Breast epithelium (tissue), 4 donors: ENCODE data around the gene PPP1R3D. TPM values are rescaled to one million over a fixed set of nuclear protein-coding genes. Genes with fewer than 3 reads are reported as not detected.

ENCODE experiments used
- DNase-seq, 2 donors: peaks; one replicate each; pipeline ENCODE4 v3.0.0-alpha.2; 2019; ENCODE audit warnings: low spot score in 2 of 2
- H3K27ac ChIP-seq, 2 donors: fragments of 200-600 bp; sonication (generic) in 1 of 2; one replicate each; pipeline ENCODE4 v1.5.1; 2016 to 2019; ENCODE audit warnings: mild to moderate bottlenecking in 1 of 2
- H3K27me3 ChIP-seq, 2 donors: fragments of 200-600 bp; sonication (generic) in 1 of 2; one replicate each; pipeline versions ENCODE4 v1.5.1 to v1.6.0; 2017 to 2019; ENCODE audit warnings: control low read depth in 1 of 2, mild to moderate bottlenecking in 1 of 2
- H3K36me3 ChIP-seq: fragments of 200-600 bp; one replicate; pipeline ENCODE4 v1.5.1; 2019
- H3K4me1 ChIP-seq, 2 donors: fragments of 200-600 bp; sonication (generic); one replicate each; pipeline ENCODE4 v1.5.1; 2016 to 2019; ENCODE audit warnings: control low read depth in 1 of 2
- H3K4me3 ChIP-seq, 3 donors: fragments of 200-600 bp; sonication (generic); 1 replicate in 2 of 3; 2 replicates in 1 of 3; pipeline ENCODE4 v1.5.1; 2016 to 2019; ENCODE audit warnings: mild to moderate bottlenecking in 3 of 3, moderate library complexity in 2 of 3
- H3K9me3 ChIP-seq, 2 donors: fragments of 200-600 bp; sonication (generic) in 1 of 2; one replicate each; pipeline ENCODE4 v1.5.1; 2016 to 2019; ENCODE audit warnings: control low read depth in 1 of 2
- CTCF ChIP-seq, 3 donors: fragments of 450-650 bp; IDR thresholded peaks; one replicate each; pipeline ENCODE4 v1.5.1; 2016 to 2017; ENCODE audit warnings: antibody characterized with exemption in 3 of 3, mild to moderate bottlenecking in 3 of 3, moderate library complexity in 3 of 3
- POLR2A ChIP-seq: fragments of 450-650 bp; IDR thresholded peaks from one replicate; pipeline ENCODE4 v1.6.1; 2016; ENCODE audit warnings: antibody characterized with exemption, mild to moderate bottlenecking, moderate library complexity
- POLR2AphosphoS5 ChIP-seq, 3 donors: sonication (generic); formaldehyde crosslinking; IDR thresholded peaks; one replicate each; pipeline ENCODE4 v1.6.1; 2017; ENCODE audit warnings: antibody characterized with exemption in 3 of 3
- intact Hi-C: fragments of 100-400 bp; cut with DNase I; formaldehyde crosslinking; loops from one replicate; pipeline ENCODE4 v1.15.1; 2023; ENCODE audit warnings: low total_unique reads
- total RNA-seq, 3 donors: library from RNA; depleted of rRNA; stranded (reverse); fragments of >200 nt; gene quantifications; one replicate each; pipeline ENCODE4 v1.1.0, GENCODE V29; 2016

The PPP1R3D gene
- total RNA-seq, 3 donors from 2014 or later, result 8.2 to 11.1 (median 9.5) TPM

GRCh38 chr20:59938696-59939051 is 1.4 kb downstream of the PPP1R3D start:
- Histone ChIP-seq H3K4me3 (peak overlapping the region in 2 of 3 donors; percentile 79 to 89), H3K27me3 (no peaks in the 10 kb centered on the region), H3K4me1 (peaks cover 8 to 14% of the 10 kb centered on the region in 2 donors), H3K9me3 (no peaks in the 10 kb centered on the region), H3K36me3 (no peaks in the 10 kb centered on the region), H3K27ac (peak overlapping the region; percentile 48 to 98)
- intact Hi-C loops, result no loop called here
- DNase-seq, result peak in 1 of 2 donors; percentile 57
- TF ChIP-seq POLR2A, result no peak
- no peak for TF ChIP-seq POLR2AphosphoS5 (IDR thresholded peaks at IDR 0.05)
- TF ChIP-seq CTCF (IDR thresholded peaks at IDR 0.05), result no peak

- Histone ChIP-seq H3K4me3 (peak overlapping the region in 1 of 3 donors; percentile 89), H3K27ac (peak overlapping the region; percentile 48 to 98), H3K36me3 (no peaks in the 10 kb centered on the region), H3K9me3 (no peaks in the 10 kb centered on the region), H3K27me3 (no peaks in the 10 kb centered on the region), H3K4me1 (peaks cover 8 to 14% of the 10 kb centered on the region in 2 donors)
- no peak for DNase-seq
- intact Hi-C loops, result no loop called here
- TF ChIP-seq POLR2A (no peak), POLR2AphosphoS5 (IDR thresholded peaks at IDR 0.05) (no peak), CTCF (IDR thresholded peaks at IDR 0.05) (no peak)
Measured at GRCh38 chr20:59938221-59938620, 1.9 kb downstream of the PPP1R3D start.

DNA sequence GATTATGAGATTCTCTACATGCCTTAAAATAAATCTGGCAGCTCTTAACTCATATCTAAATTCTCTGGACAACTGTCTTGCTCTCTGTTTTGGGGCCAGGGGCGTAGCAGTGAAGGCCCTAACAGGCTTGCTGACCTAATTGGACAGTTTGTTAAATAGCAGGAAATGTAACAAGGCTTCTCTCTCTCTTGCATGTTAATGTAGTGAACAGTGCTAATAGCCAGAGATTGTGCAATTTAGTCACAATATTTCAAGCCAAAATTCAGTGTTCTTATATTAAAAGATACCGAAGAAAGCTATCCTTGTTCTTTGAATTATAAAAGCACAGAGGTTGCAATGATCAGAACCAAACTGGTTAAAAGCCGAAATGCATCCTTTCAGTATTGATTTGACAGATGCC is 3.0 kb downstream of the PPP1R3D start:
- Histone ChIP-seq H3K27ac (peak overlapping the region in 1 of 2 donors; percentile 40), H3K27me3 (no peaks in the 10 kb centered on the region), H3K4me1 (peaks cover 8 to 14% of the 10 kb centered on the region in 2 donors), H3K4me3 (no peak overlapping the region), H3K36me3 (no peaks in the 10 kb centered on the region), H3K9me3 (no peaks in the 10 kb centered on the region)
- no peak for DNase-seq
- intact Hi-C loops, result no loop called here
- no peak for TF ChIP-seq POLR2A
- no peak for TF ChIP-seq CTCF (IDR thresholded peaks at IDR 0.05)
- TF ChIP-seq POLR2AphosphoS5 (IDR thresholded peaks at IDR 0.05), result no peak

DNA sequence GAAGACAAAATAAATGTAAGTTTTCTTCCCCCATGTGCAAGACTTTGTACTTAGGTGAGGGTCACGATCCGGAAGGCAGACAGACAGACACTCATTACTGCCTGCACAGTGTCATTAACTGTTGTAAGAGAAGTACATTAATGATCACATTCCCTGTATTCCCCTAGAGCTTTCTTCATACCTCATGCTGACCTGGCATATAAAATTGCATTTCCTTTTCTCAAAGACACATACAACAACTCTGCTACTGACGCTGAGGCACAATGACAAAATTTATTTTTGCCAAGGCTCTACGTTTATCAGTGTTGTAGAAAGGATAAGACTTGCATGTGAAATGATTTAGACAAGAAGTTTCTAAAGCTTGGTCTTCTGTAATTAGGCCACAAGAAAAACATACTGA is 3.7 kb downstream of the PPP1R3D start:
- Histone ChIP-seq H3K27me3 (no peaks in the 10 kb centered on the region), H3K36me3 (no peaks in the 10 kb centered on the region), H3K27ac (peak overlapping the region in 1 of 2 donors; percentile 3), H3K4me1 (peaks cover under 1 to 14% of the 10 kb centered on the region in 2 donors), H3K9me3 (no peaks in the 10 kb centered on the region), H3K4me3 (no peak overlapping the region)
- DNase-seq, result no peak
- TF ChIP-seq CTCF (IDR thresholded peaks at IDR 0.05), result no peak
- no peak for TF ChIP-seq POLR2AphosphoS5 (IDR thresholded peaks at IDR 0.05)
- TF ChIP-seq POLR2A, result no peak
- intact Hi-C loops, result no loop called here

- H3K4me3 ChIP-seq, result no peak overlapping the region
- no peak for TF ChIP-seq CTCF (IDR thresholded peaks at IDR 0.05)
- TF ChIP-seq POLR2AphosphoS5 (IDR thresholded peaks at IDR 0.05), result no peak
- no peak for TF ChIP-seq POLR2A
- H3K4me1 ChIP-seq, result peaks cover 0 to 14% of the 10 kb centered on the region in 2 donors
- no peak for DNase-seq
- H3K9me3 ChIP-seq, result no peaks in the 10 kb centered on the region
- peak overlapping the region in 1 of 2 donors; percentile 3 for H3K27ac ChIP-seq
- intact Hi-C loops, result no loop called here
- H3K36me3 ChIP-seq, result no peaks in the 10 kb centered on the region
- no peaks in the 10 kb centered on the region for H3K27me3 ChIP-seq
Measured at GRCh38 chr20:59935457-59936185, 4.5 kb downstream of the PPP1R3D start.
